ENCODE data around the gene PRELID3B. TPM values are rescaled to one million over a fixed set of nuclear protein-coding genes. Genes with fewer than 3 reads are reported as not detected.

PRELID3B gene
- total RNA-seq, 1 experiment from 2014 or later, result 52.6 TPM

GRCh38 chr20:58991715-58992114 is 50.9 kb downstream of the PRELID3B start:
- peaks cover 46 to 98% (median 92%) of the 10 kb centered on the region in 3 experiments for H3K36me3 Mint-ChIP-seq (ENCODE audit: insufficient read depth in 1 of 3, low read depth in 3 of 3)
- H3K23ac ChIP-seq (ENCODE audit: insufficient read length, low read depth, low read length), result no peak overlapping the region

More at GRCh38 chr20:58991715-58992114, 50.9 kb downstream of the PRELID3B start:
- Mint-ChIP-seq H3K27me3 (ENCODE audit: low read depth) (no peaks in the 10 kb centered on the region), H3K9me3 (no peaks in the 10 kb centered on the region), H3K4me1 (no peaks in the 10 kb centered on the region), H3K27ac (no peak overlapping the region), H3K4me3 (no peak overlapping the region)
- H3K27ac ChIP-seq (ENCODE audit: insufficient read length, low read depth, low read length), result no peak overlapping the region
- H4K20me1 ChIP-seq (ENCODE audit: control insufficient read depth, insufficient read depth, insufficient read length), result no peaks in the 10 kb centered on the region
- H3K79me2 ChIP-seq (ENCODE audit: insufficient read depth, low read length), result no peaks in the 10 kb centered on the region
- no peak overlapping the region for H2BK20ac ChIP-seq (ENCODE audit: low read depth, low read length, poor library complexity, severe bottlenecking)
- H3K4ac ChIP-seq (ENCODE audit: low read depth, low read length), result no peak overlapping the region
- no peak for DNase-seq
- H3K4me1 ChIP-seq (ENCODE audit: insufficient read depth, low read length), result no peaks in the 10 kb centered on the region
- no peak overlapping the region for H3K9ac ChIP-seq (ENCODE audit: extremely low read depth, insufficient read length, low read length)
- no peak overlapping the region for H4K5ac ChIP-seq (ENCODE audit: insufficient read length, low read depth, low read length)
- H4K91ac ChIP-seq (ENCODE audit: insufficient read length, low read depth, low read length), result no peak overlapping the region
- no peak overlapping the region for H3K18ac ChIP-seq (ENCODE audit: insufficient read length, low read depth, low read length)
- H2AFZ ChIP-seq (ENCODE audit: low read length), result no peak overlapping the region
- H3K56ac ChIP-seq (ENCODE audit: insufficient read length, low read depth, low read length), result no peak overlapping the region
- no peak overlapping the region for H3K4me2 ChIP-seq (ENCODE audit: insufficient read depth, insufficient read length, low read length)
- no peaks in the 10 kb centered on the region for H3K23me2 ChIP-seq (ENCODE audit: insufficient read length, low read depth, low read length, poor library complexity, severe bottlenecking)
- no peak overlapping the region for H3T11ph ChIP-seq (ENCODE audit: low read length)
- no peak overlapping the region for H4K8ac ChIP-seq (replicated peaks; ENCODE audit: insufficient read length, low read depth, low read length)
- no peak overlapping the region for H2BK12ac ChIP-seq (ENCODE audit: insufficient read length, low read depth, low read length)
- H2AK5ac ChIP-seq (ENCODE audit: insufficient read length, low read length), result no peak overlapping the region
- no peak overlapping the region for H2BK120ac ChIP-seq (ENCODE audit: low read depth, low read length, poor library complexity, severe bottlenecking)
- H3K9me3 ChIP-seq (ENCODE audit: control insufficient read depth, low read depth, low read length), result no peaks in the 10 kb centered on the region
- H2BK5ac ChIP-seq (ENCODE audit: insufficient read length, low read length), result no peak overlapping the region
- no peak overlapping the region for H2BK15ac ChIP-seq (ENCODE audit: low read depth, low read length)
- TF ChIP-seq, protein P1, sequence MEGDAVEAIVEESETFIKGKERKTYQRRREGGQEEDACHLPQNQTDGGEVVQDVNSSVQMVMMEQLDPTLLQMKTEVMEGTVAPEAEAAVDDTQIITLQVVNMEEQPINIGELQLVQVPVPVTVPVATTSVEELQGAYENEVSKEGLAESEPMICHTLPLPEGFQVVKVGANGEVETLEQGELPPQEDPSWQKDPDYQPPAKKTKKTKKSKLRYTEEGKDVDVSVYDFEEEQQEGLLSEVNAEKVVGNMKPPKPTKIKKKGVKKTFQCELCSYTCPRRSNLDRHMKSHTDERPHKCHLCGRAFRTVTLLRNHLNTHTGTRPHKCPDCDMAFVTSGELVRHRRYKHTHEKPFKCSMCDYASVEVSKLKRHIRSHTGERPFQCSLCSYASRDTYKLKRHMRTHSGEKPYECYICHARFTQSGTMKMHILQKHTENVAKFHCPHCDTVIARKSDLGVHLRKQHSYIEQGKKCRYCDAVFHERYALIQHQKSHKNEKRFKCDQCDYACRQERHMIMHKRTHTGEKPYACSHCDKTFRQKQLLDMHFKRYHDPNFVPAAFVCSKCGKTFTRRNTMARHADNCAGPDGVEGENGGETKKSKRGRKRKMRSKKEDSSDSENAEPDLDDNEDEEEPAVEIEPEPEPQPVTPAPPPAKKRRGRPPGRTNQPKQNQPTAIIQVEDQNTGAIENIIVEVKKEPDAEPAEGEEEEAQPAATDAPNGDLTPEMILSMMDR (conservative IDR thresholded peaks at IDR 0.05), result no peak
- WGBS (ENCODE audit: extremely low coverage, insufficient read length, low lambda C conversion rate), result no CpG with 5 or more reads among the region's 9 CpGs
- no peaks in the 10 kb centered on the region for H3K27me3 ChIP-seq (ENCODE audit: insufficient read depth, low read length)
- no peaks in the 10 kb centered on the region for H3K79me1 ChIP-seq (ENCODE audit: insufficient read depth, low read depth, low read length, poor library complexity, severe bottlenecking)
- no peak overlapping the region for H3K14ac ChIP-seq (ENCODE audit: insufficient read depth, low read length)
